H1 (cell line): ENCODE measurements around the gene C1QL1. TPM values are rescaled to one million over a fixed set of nuclear protein-coding genes. Genes with fewer than 3 reads are reported as not detected.
A peak's percentile ranks its signal among the peaks of the same experiment; 100 is the strongest.

ENCODE experiments used
- CTCF ChIA-PET: fragments of 300-600 bp; sonication (Branson Sonifier 250); formaldehyde crosslinking; loops from one replicate; lab custom pipeline; 2021; ENCODE audit not compliant: partially characterized antibody; lab: Charles Lee
- POLR2A ChIA-PET: fragments of 300-600 bp; sonication (Branson Sonifier 250); formaldehyde crosslinking; loops from one replicate; lab custom pipeline; 2021; ENCODE audit warnings: inconsistent platforms; ENCODE audit not compliant: partially characterized antibody; lab: Charles Lee
- DNase-seq, 2 experiments: peaks; one replicate each; pipeline versions ENCODE4 v3.0.0 to v3.0.0-alpha.2; 2010 to 2022; ENCODE audit warnings: low spot score in 2 of 2, low read depth in 1 of 2, mixed read lengths in 1 of 2
- FAIRE-seq: peaks from 2 replicates; lab custom pipeline; 2011; peaks lifted over from hg19 to GRCh38; lab: Jason Lieb, UNC
- H2AFZ ChIP-seq: 2 replicates; pipeline ENCODE4 v1.8.1; 2012; ENCODE audit warnings: low read length, inconsistent platforms
- H2AK5ac ChIP-seq: 2 replicates; pipeline ENCODE4 v1.6.1; 2013; ENCODE audit warnings: low read depth, low read length
- H2BK120ac ChIP-seq: replicated peaks from 2 replicates; pipeline ENCODE3; 2013; ENCODE audit warnings: low read depth, low read length, inconsistent platforms
- H2BK12ac ChIP-seq: 2 replicates; pipeline ENCODE4 v1.6.1; 2013; ENCODE audit warnings: low read depth, low read length
- H2BK15ac ChIP-seq: 2 replicates; pipeline ENCODE4 v1.6.1; 2013; ENCODE audit warnings: low read length
- H2BK20ac ChIP-seq: 2 replicates; pipeline ENCODE4 v1.6.1; 2013; ENCODE audit warnings: low read length
- H2BK5ac ChIP-seq: 2 replicates; pipeline ENCODE4 v1.6.1; 2013; ENCODE audit warnings: low read depth, low read length
- H3K14ac ChIP-seq: 2 replicates; pipeline ENCODE4 v1.6.1; 2013; ENCODE audit warnings: inconsistent platforms; ENCODE audit not compliant: insufficient read length
- H3K18ac ChIP-seq: 2 replicates; pipeline ENCODE4 v1.6.1; 2013; ENCODE audit warnings: low read length; ENCODE audit errors: extremely low read depth
- H3K23ac ChIP-seq: 2 replicates; pipeline ENCODE4 v1.6.1; 2013; ENCODE audit warnings: inconsistent platforms; ENCODE audit not compliant: insufficient read length
- H3K23me2 ChIP-seq: 2 replicates; pipeline ENCODE4 v1.6.1; 2013; ENCODE audit warnings: low read depth, low read length
- H3K27ac ChIP-seq: 2 replicates; pipeline ENCODE4 v1.6.1; 2011; ENCODE audit warnings: low read depth, low read length, inconsistent platforms
- H3K27me3 ChIP-seq, 4 experiments: replicated peaks in 1 of 4; 1 replicate in 1 of 4; 2 replicates in 3 of 4; pipeline versions ENCODE4 v1.6.1 to v1.8.1; 2011 to 2013; ENCODE audit warnings: low read length in 3 of 4, mild to moderate bottlenecking in 3 of 4, inconsistent platforms in 2 of 4, mixed read lengths in 2 of 4, moderate library complexity in 1 of 4; ENCODE audit not compliant: control insufficient read depth in 3 of 4, insufficient read depth in 3 of 4; ENCODE audit errors: extremely low read depth in 1 of 4
- H3K36me3 ChIP-seq, 4 experiments: 2 replicates each; pipeline versions ENCODE4 v1.6.1 to v1.8.1; 2011 to 2013; ENCODE audit warnings: mild to moderate bottlenecking in 4 of 4, low read length in 3 of 4, moderate library complexity in 2 of 4, control low read depth in 1 of 4, inconsistent platforms in 1 of 4; ENCODE audit not compliant: insufficient read depth in 4 of 4, control insufficient read depth in 2 of 4
- H3K4ac ChIP-seq: replicated peaks from 2 replicates; pipeline ENCODE3; 2013; ENCODE audit warnings: low read length, low read depth, mixed read lengths, inconsistent platforms; ENCODE audit not compliant: insufficient read length
- H3K4me1 ChIP-seq, 4 experiments: replicated peaks in 1 of 4; 1 replicate in 1 of 4; 2 replicates in 3 of 4; pipeline versions ENCODE4 v1.6.1 to v1.8.1; 2011 to 2013; ENCODE audit warnings: low read length in 3 of 4, inconsistent platforms in 2 of 4, mixed read lengths in 1 of 4; ENCODE audit not compliant: insufficient read depth in 4 of 4, control insufficient read depth in 3 of 4
- H3K4me2 ChIP-seq, 2 experiments: 2 replicates each; pipeline versions ENCODE4 v1.6.1 to v1.8.1; 2011 to 2013; ENCODE audit warnings: low read depth in 2 of 2, low read length in 2 of 2, control low read depth in 1 of 2, inconsistent platforms in 1 of 2, mild to moderate bottlenecking in 1 of 2; ENCODE audit not compliant: insufficient read depth in 1 of 2
- H3K4me3 ChIP-seq, 4 experiments: fragments of 200-600, 300-600 bp in 1 of 4; sonication (generic), shearing (Covaris generic), sonication (Bioruptor Twin) in 1 of 4; 2 replicates each; pipeline versions ENCODE4 v1.5.1 to v1.8.1; 2011 to 2016; ENCODE audit warnings: low read length in 4 of 4, low read depth in 3 of 4, control low read depth in 2 of 4, inconsistent platforms in 2 of 4, mild to moderate bottlenecking in 2 of 4, mixed read lengths in 1 of 4, moderate library complexity in 1 of 4; ENCODE audit not compliant: insufficient read depth in 2 of 4; ENCODE audit errors: extremely low read depth in 1 of 4
- H3K56ac ChIP-seq: replicated peaks from 2 replicates; pipeline ENCODE3; 2013; ENCODE audit warnings: low read depth, mild to moderate bottlenecking, mixed read lengths, low read length, inconsistent platforms; ENCODE audit not compliant: insufficient read length
- H3K79me1 ChIP-seq: 2 replicates; pipeline ENCODE4 v1.6.1; 2013; ENCODE audit warnings: low read depth, low read length, control low read depth
- H3K79me2 ChIP-seq, 2 experiments: 2 replicates each; pipeline versions ENCODE4 v1.6.1 to v1.8.1; 2012 to 2013; ENCODE audit warnings: low read length in 2 of 2, mild to moderate bottlenecking in 2 of 2, inconsistent platforms in 1 of 2; ENCODE audit not compliant: insufficient read depth in 2 of 2, control insufficient read depth in 1 of 2
- H3K9ac ChIP-seq, 4 experiments: replicated peaks in 1 of 4; 1 replicate in 1 of 4; 2 replicates in 3 of 4; pipeline versions ENCODE4 v1.6.1 to v1.8.1; 2011 to 2013; ENCODE audit warnings: low read depth in 3 of 4, low read length in 3 of 4, control low read depth in 2 of 4, mild to moderate bottlenecking in 2 of 4, moderate library complexity in 2 of 4, inconsistent platforms in 1 of 4; ENCODE audit errors: extremely low read depth in 1 of 4
- H3K9me3 ChIP-seq, 2 experiments: 2 replicates each; pipeline versions ENCODE4 v1.6.1 to v1.8.1; 2012 to 2013; ENCODE audit warnings: mild to moderate bottlenecking in 2 of 2, moderate library complexity in 2 of 2, control low read depth in 1 of 2, inconsistent platforms in 1 of 2, low read depth in 1 of 2, low read length in 1 of 2, mixed read lengths in 1 of 2; ENCODE audit not compliant: insufficient read depth in 2 of 2
- H4K20me1 ChIP-seq, 2 experiments: replicated peaks in 1 of 2; 2 replicates each; pipeline versions ENCODE3 to v1.8.1; 2011 to 2013; ENCODE audit warnings: inconsistent platforms in 2 of 2, low read length in 2 of 2, mild to moderate bottlenecking in 1 of 2; ENCODE audit not compliant: insufficient read depth in 2 of 2, control insufficient read depth in 1 of 2
- H4K5ac ChIP-seq: 2 replicates; pipeline ENCODE4 v1.6.1; 2013; ENCODE audit warnings: low read length, low read depth, mixed read lengths, inconsistent platforms; ENCODE audit not compliant: insufficient read length
- H4K8ac ChIP-seq: 2 replicates; pipeline ENCODE4 v1.8.0; 2013; ENCODE audit warnings: mild to moderate bottlenecking, moderate library complexity, low read length, inconsistent platforms; ENCODE audit not compliant: insufficient read depth; ENCODE audit errors: extremely low read depth
- H4K91ac ChIP-seq: replicated peaks from 2 replicates; pipeline ENCODE3; 2013; ENCODE audit warnings: low read length, mixed read lengths, inconsistent platforms; ENCODE audit not compliant: insufficient read length
- ASH2L ChIP-seq: fragments of 200-600, 300-600 bp; sonication (generic); IDR thresholded peaks from one replicate; pipeline ENCODE4 v1.7.1; 2017; ENCODE audit warnings: low read length
- CREB1 ChIP-seq: IDR thresholded peaks from 2 replicates; pipeline ENCODE4 v1.6.1; 2012; ENCODE audit warnings: inconsistent platforms
- GABPA ChIP-seq: IDR thresholded peaks from 2 replicates; pipeline ENCODE4 v1.6.1; 2011; ENCODE audit warnings: mild to moderate bottlenecking, low read length, moderate library complexity, borderline replicate concordance; ENCODE audit not compliant: insufficient read depth
- GTF2F1 ChIP-seq: IDR thresholded peaks from 2 replicates; pipeline ENCODE4 v1.6.1; 2012; ENCODE audit warnings: low read depth, low read length, improper control_type of control experiment, borderline replicate concordance
- JUND ChIP-seq: IDR thresholded peaks from 2 replicates; pipeline ENCODE4 v1.6.1; 2011; ENCODE audit warnings: mild to moderate bottlenecking, improper control_type of control experiment, low read length
- KDM4A ChIP-seq: IDR thresholded peaks from one replicate; pipeline ENCODE4 v1.7.1; 2012; ENCODE audit warnings: low read depth, mild to moderate bottlenecking, moderate library complexity, low read length, inconsistent platforms; ENCODE audit not compliant: severe bottlenecking
- SP1 ChIP-seq: IDR thresholded peaks from 2 replicates; pipeline ENCODE4 v1.6.1; 2011; ENCODE audit warnings: low read depth, low read length
- TAF7 ChIP-seq: optimal IDR thresholded peaks from 2 replicates; pipeline ENCODE3; 2011; ENCODE audit warnings: low read depth, mild to moderate bottlenecking, inconsistent platforms, low read length, moderate library complexity, borderline replicate concordance
- TBP ChIP-seq: IDR thresholded peaks from 2 replicates; pipeline ENCODE4 v1.6.1; 2011; ENCODE audit warnings: low read depth, low read length, improper control_type of control experiment
- YY1 ChIP-seq: IDR thresholded peaks from 2 replicates; pipeline ENCODE4 v1.6.1; 2011; ENCODE audit warnings: low read depth, mild to moderate bottlenecking, low read length
- WGBS, 2 experiments: shearing (Covaris generic) in 1 of 2; methylation state at CpG; one replicate each; pipeline versions ENCODE4 v1.1.6 to v1.1.7; 2013 to 2015; ENCODE audit warnings: low lambda C conversion rate in 2 of 2, mixed read lengths in 2 of 2, inconsistent platforms in 1 of 2, low coverage in 1 of 2, missing lambda C conversion rate in 1 of 2; ENCODE audit not compliant: insufficient replicate concordance in 2 of 2, insufficient coverage in 1 of 2, insufficient read length in 1 of 2; ENCODE audit errors: extremely low coverage in 1 of 2, missing lambda C conversion rate in 1 of 2; 5-methylcytosine and 5-hydroxymethylcytosine counted together
- polyA plus RNA-seq, 7 experiments: library from polyadenylated mRNA; depleted of rRNA in 3 of 7; stranded (reverse) in 5 of 7; unstranded in 2 of 7; fragments of >200 nt in 5 of 7; fragments of 200-250 nt in 2 of 7; gene quantifications; 1 replicate in 5 of 7; 2 replicates in 1 of 7; 4 replicates in 1 of 7; pipeline versions ENCODE4 v1.2.1 to v1.2.3, GENCODE V29; 2011 to 2013; ENCODE audit warnings: missing spikeins in 2 of 7, mixed read lengths in 2 of 7
- total RNA-seq: library from RNA; stranded (reverse); fragmentation: NEBNext Ultra II Directional; extraction: Animal tissue kit (Norgen Biotek cat#: 25700); gene quantifications from 2 replicates; pipeline ENCODE4 v1.2.1, GENCODE V29; 2021
- TF ChIP-seq, protein P1 (sequence below): IDR thresholded peaks from 2 replicates; pipeline ENCODE4 v1.6.1; 2012; ENCODE audit warnings: inconsistent platforms

The C1QL1 gene
- total and polyA plus RNA-seq, 2 of the 8 experiments (the other 6 are each of a cell fraction or from before 2014, with no cell fraction given): 7.6 to 10.5 TPM

DNA sequence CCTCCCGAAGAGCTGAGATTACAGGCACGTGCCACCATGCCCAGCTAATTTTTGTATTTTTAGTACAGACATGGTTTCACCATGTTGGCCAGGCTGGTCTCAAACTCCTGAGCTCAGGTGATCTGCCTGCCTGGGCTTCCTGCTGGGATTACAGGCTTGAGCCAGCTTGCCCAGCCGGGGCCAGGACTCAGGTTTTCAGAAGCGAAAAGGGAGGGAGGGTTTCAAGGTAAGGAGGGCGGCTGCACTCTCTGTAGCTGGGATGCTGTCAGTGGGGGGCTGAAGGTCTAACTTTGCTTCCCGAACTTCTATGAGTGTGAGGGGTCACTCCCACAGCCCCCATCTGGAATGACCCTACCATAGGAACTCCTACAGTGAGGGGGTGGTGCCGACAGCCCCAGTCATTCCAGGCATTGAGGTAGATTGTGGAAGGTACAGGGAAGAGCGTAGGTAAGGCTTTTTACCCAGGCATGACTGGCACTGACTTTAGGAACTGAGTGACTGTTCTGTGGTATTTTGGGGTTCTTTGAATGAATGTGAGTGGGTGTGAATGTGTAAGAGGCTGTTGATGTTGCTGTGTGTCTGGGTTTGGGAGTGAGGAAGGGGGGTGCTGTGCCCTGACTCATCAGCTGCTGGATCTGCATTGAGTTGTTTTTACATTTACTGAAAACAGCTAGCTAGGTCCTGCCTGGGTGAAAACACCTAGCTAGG is 3.8 kb upstream of the C1QL1 start:
- Histone ChIP-seq H3K18ac (peak overlapping the region; percentile 88), H4K8ac (peak overlapping the region; percentile 72; the same call in 1 of the 2 replicates), H2AFZ (peak overlapping the region; percentile 84), H3K4me2 (peak overlapping the region; percentile 68 to 91), H4K91ac (peak overlapping the region; percentile 89), H2BK20ac (peak overlapping the region; percentile 6; the same call in 1 of the 2 replicates), H3K27me3 (peaks cover 14 to 35% (median 33%) of the 10 kb centered on the region in 4 experiments), H4K20me1 (no peaks in the 10 kb centered on the region), H2BK120ac (peak overlapping the region; percentile 92), H3K79me2 (no peaks in the 10 kb centered on the region), H3K79me1 (no peaks in the 10 kb centered on the region), H3K4ac (peak overlapping the region; percentile 69), H3K4me3 (peak overlapping the region; percentile 9 to 51 (median 32); a peak in 5 of 8 replicates), H3K14ac (no peak overlapping the region), H3K9me3 (no peaks in the 10 kb centered on the region), H3K23ac (no peak overlapping the region), H3K4me1 (peaks cover 3 to 29% (median 20%) of the 10 kb centered on the region in 4 experiments), H2AK5ac (no peak overlapping the region), H3K56ac (no peak overlapping the region), H3K27ac (no peak overlapping the region), H3K9ac (peak overlapping the region in 1 of 4 experiments; percentile 29; a peak in 2 of 7 replicates), H2BK12ac (peak overlapping the region; percentile 84), H4K5ac (no peak overlapping the region), H3K36me3 (no peaks in the 10 kb centered on the region), H2BK15ac (peak overlapping the region; percentile 92), H3K23me2 (peaks cover 29% of the 10 kb centered on the region; the same call in 1 of the 2 replicates), H2BK5ac (peak overlapping the region; percentile 69; the same call in 1 of the 2 replicates)
- TF ChIP-seq YY1: 0 out of 2 replicates have a peak, but pooled peaks have one; percentile 8
- TF ChIP-seq TBP: peak; percentile 44; the same call in 1 of the 2 replicates
- TF ChIP-seq CREB1: 0 out of 2 replicates have a peak, but pooled peaks have one; percentile 7
- no peak for TF ChIP-seq GTF2F1
- peak; percentile 67; the same call in 1 of the 2 replicates for TF ChIP-seq JUND
- TF ChIP-seq TAF7: peak; percentile 9
- no peak for TF ChIP-seq GABPA
- TF ChIP-seq SP1: no peak
- TF ChIP-seq KDM4A: peak; percentile 26
- peak; percentile 58 for TF ChIP-seq ASH2L
- TF ChIP-seq, protein P1, sequence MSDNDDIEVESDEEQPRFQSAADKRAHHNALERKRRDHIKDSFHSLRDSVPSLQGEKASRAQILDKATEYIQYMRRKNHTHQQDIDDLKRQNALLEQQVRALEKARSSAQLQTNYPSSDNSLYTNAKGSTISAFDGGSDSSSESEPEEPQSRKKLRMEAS: peak; percentile 50; the same call in 1 of the 2 replicates
- POLR2A ChIA-PET: interaction anchor here (0.6 to 2.1 kb wide), 9 partner anchors 9 to 272 kb away, joined by 3 to 14 read pairs (median 3); no protein-coding TSS in a partner anchor
- WGBS, 2 experiments: 24% methylated on average over 8 of the region's 8 CpGs; no CpG with 5 or more reads in 1 of the 2 experiments
- CTCF ChIA-PET: interaction anchor here (0.6 to 5.8 kb wide), 13 partner anchors 9 to 202 kb away, joined by 3 to 58 read pairs (median 5); no protein-coding TSS in a partner anchor
- peak in 1 of 2 experiments; percentile 71 for DNase-seq
- FAIRE-seq: peak; percentile 48
